Liver (tissue), 9 donors: ENCODE measurements around the gene AHNAK2. TPM values are rescaled to one million over a fixed set of nuclear protein-coding genes. Genes with fewer than 3 reads are reported as not detected.

Source experiments
- DNase-seq: peaks from one replicate; pipeline ENCODE4 v3.0.0-alpha.2; 2017; ENCODE audit warnings: low spot score
- H3K27ac ChIP-seq, 2 donors: one replicate each; pipeline ENCODE4 v1.7.0; 2013; ENCODE audit warnings: inconsistent platforms in 2 of 2, low read length in 2 of 2, control low read depth in 1 of 2, low read depth in 1 of 2, mild to moderate bottlenecking in 1 of 2
- H3K27me3 ChIP-seq, 4 donors: one replicate each; pipeline versions ENCODE4 v1.6.1 to v1.7.0; 2013; ENCODE audit warnings: low read length in 3 of 4, inconsistent platforms in 1 of 4, mild to moderate bottlenecking in 1 of 4, moderate library complexity in 1 of 4; ENCODE audit not compliant: control insufficient read depth in 4 of 4, insufficient read depth in 4 of 4
- H3K36me3 ChIP-seq, 4 donors: one replicate each; pipeline versions ENCODE4 v1.6.1 to v1.7.0; 2013; ENCODE audit warnings: low read length in 3 of 4, mild to moderate bottlenecking in 3 of 4, low read depth in 1 of 4, moderate library complexity in 1 of 4; ENCODE audit not compliant: control insufficient read depth in 4 of 4, insufficient read depth in 3 of 4
- H3K4me1 ChIP-seq, 4 donors: one replicate each; pipeline versions ENCODE4 v1.6.1 to v1.7.0; 2013; ENCODE audit warnings: low read length in 3 of 4, mild to moderate bottlenecking in 3 of 4, moderate library complexity in 1 of 4; ENCODE audit not compliant: control insufficient read depth in 4 of 4, insufficient read depth in 4 of 4
- H3K4me3 ChIP-seq, 3 donors: one replicate each; pipeline versions ENCODE4 v1.6.1 to v1.7.0; 2013; ENCODE audit warnings: low read length in 3 of 3, control low read depth in 1 of 3, low read depth in 1 of 3, mild to moderate bottlenecking in 1 of 3
- H3K9ac ChIP-seq, 2 donors: one replicate each; pipeline ENCODE4 v1.7.0; 2013; ENCODE audit warnings: low read length in 2 of 2, mild to moderate bottlenecking in 2 of 2, moderate library complexity in 2 of 2, control low read depth in 1 of 2, low read depth in 1 of 2
- H3K9me3 ChIP-seq, 4 donors: one replicate each; pipeline versions ENCODE4 v1.6.1 to v1.7.0; 2013; ENCODE audit warnings: low read length in 3 of 4; ENCODE audit not compliant: control insufficient read depth in 4 of 4
- ATF3 ChIP-seq: IDR thresholded peaks from 2 replicates; pipeline ENCODE4 v1.6.1; 2016; ENCODE audit warnings: antibody characterized with exemption
- CTCF ChIP-seq: fragments of 150-350 bp; IDR thresholded peaks from 2 replicates; pipeline ENCODE4 v1.5.1; 2017; ENCODE audit warnings: improper control_type of control experiment, low read depth, low read length; ENCODE audit not compliant: missing input control
- EGR1 ChIP-seq, 2 donors: IDR thresholded peaks; 2 replicates each; pipeline ENCODE4 v1.6.1; 2016 to 2018; ENCODE audit warnings: antibody characterized with exemption in 2 of 2, low read depth in 2 of 2
- FOXA1 ChIP-seq: IDR thresholded peaks from 2 replicates; pipeline ENCODE4 v1.6.1; 2016; ENCODE audit warnings: antibody characterized with exemption
- FOXA2 ChIP-seq: IDR thresholded peaks from 2 replicates; pipeline ENCODE4 v1.6.1; 2016; ENCODE audit warnings: antibody characterized with exemption
- GABPA ChIP-seq, 2 donors: IDR thresholded peaks in 1 of 2; conservative IDR thresholded peaks in 1 of 2; 2 replicates each; pipeline ENCODE4 v1.6.1; 2016; ENCODE audit warnings: antibody characterized with exemption in 2 of 2, mild to moderate bottlenecking in 1 of 2, moderate library complexity in 1 of 2
- HNF4A ChIP-seq, 2 donors: conservative IDR thresholded peaks; 2 replicates each; pipeline ENCODE4 v1.6.1; 2016; ENCODE audit warnings: antibody characterized with exemption in 2 of 2, mild to moderate bottlenecking in 2 of 2
- HNF4G ChIP-seq: IDR thresholded peaks from 2 replicates; pipeline ENCODE4 v1.6.1; 2016; ENCODE audit warnings: antibody characterized with exemption
- JUND ChIP-seq, 2 donors: IDR thresholded peaks; 2 replicates each; pipeline ENCODE4 v1.6.1; 2016; ENCODE audit warnings: antibody characterized with exemption in 2 of 2
- MAX ChIP-seq: IDR thresholded peaks from 2 replicates; pipeline ENCODE4 v1.6.1; 2016; ENCODE audit warnings: antibody characterized with exemption
- NR2F2 ChIP-seq: IDR thresholded peaks from 2 replicates; pipeline ENCODE4 v1.6.1; 2016; ENCODE audit warnings: antibody characterized with exemption
- RAD21 ChIP-seq, 2 donors: IDR thresholded peaks; 2 replicates each; pipeline ENCODE4 v1.6.1; 2016; ENCODE audit warnings: antibody characterized with exemption in 2 of 2, mild to moderate bottlenecking in 2 of 2
- REST ChIP-seq: IDR thresholded peaks from 2 replicates; pipeline ENCODE4 v1.6.1; 2016; ENCODE audit warnings: antibody characterized with exemption, mild to moderate bottlenecking
- RXRA ChIP-seq, 2 donors: IDR thresholded peaks; 2 replicates each; pipeline ENCODE4 v1.6.1; 2017 to 2018; ENCODE audit warnings: antibody characterized with exemption in 2 of 2, mild to moderate bottlenecking in 1 of 2
- SP1 ChIP-seq: IDR thresholded peaks from 2 replicates; pipeline ENCODE4 v1.6.1; 2018; ENCODE audit warnings: antibody characterized with exemption, mild to moderate bottlenecking
- TAF1 ChIP-seq: conservative IDR thresholded peaks from 2 replicates; pipeline ENCODE4 v1.6.1; 2016; ENCODE audit warnings: antibody characterized with exemption, mild to moderate bottlenecking
- YY1 ChIP-seq: IDR thresholded peaks from 2 replicates; pipeline ENCODE4 v1.6.1; 2016; ENCODE audit warnings: antibody characterized with exemption, mild to moderate bottlenecking
- WGBS: extraction: QIAGEN DNeasy Blood & Tissue Kit; methylation state at CpG from one replicate; pipeline ENCODE4 v1.1.7; 2013; 5-methylcytosine and 5-hydroxymethylcytosine counted together
- polyA plus RNA-seq, 2 donors: library from polyadenylated mRNA; stranded (reverse) in 1 of 2; unstranded in 1 of 2; fragments of 200-250 nt in 1 of 2; fragments of >200 nt in 1 of 2; fragmentation: Nextera tagmentation in 1 of 2; extraction: Ambion mirVana in 1 of 2; gene quantifications; one replicate each; pipeline versions ENCODE4 v1.2.1 to v1.2.3, GENCODE V29; 2013 to 2015
- total RNA-seq, 2 donors: library from RNA; depleted of rRNA; stranded (reverse); fragments of >200 nt; gene quantifications; one replicate each; pipeline ENCODE4 v1.2.3, GENCODE V29; 2014
- donor health status: healthy.
- donor health status: healthy.
- donor health status: healthy.
- donor health status: healthy.
- donor health status: healthy.

Gene AHNAK2
- total and polyA plus RNA-seq, 4 donors: 0.05 to 2.6 (median 1.2) TPM

- H3K27me3 ChIP-seq: no peaks in the 10 kb centered on the region
- H3K9me3 ChIP-seq: no peaks in the 10 kb centered on the region
- no peak for DNase-seq
- H3K9ac ChIP-seq: peak overlapping the region; percentile 14 to 83
- no peak overlapping the region for H3K27ac ChIP-seq
- H3K4me3 ChIP-seq: peak overlapping the region in 1 of 3 donors; percentile 74
- H3K36me3 ChIP-seq: no peaks in the 10 kb centered on the region
- no peak for TF ChIP-seq HNF4G
- TF ChIP-seq RAD21 (IDR thresholded peaks at IDR 0.05): no peak
- TF ChIP-seq REST: no peak
- no peak for TF ChIP-seq YY1
- TF ChIP-seq SP1: no peak
- no peak for TF ChIP-seq JUND (IDR thresholded peaks at IDR 0.05)
- no peak for TF ChIP-seq MAX
- no peak for TF ChIP-seq FOXA2
- no peak for TF ChIP-seq ATF3
- TF ChIP-seq FOXA1: no peak
- no peak for TF ChIP-seq GABPA (IDR thresholded peaks at IDR 0.05 in 1 of 2, conservative IDR thresholded peaks at IDR 0.05 in 1 of 2)
- TF ChIP-seq CTCF: no peak
- no peak for TF ChIP-seq EGR1 (IDR thresholded peaks at IDR 0.05; ENCODE audit: low read depth in 2 of 2)
- no peak for TF ChIP-seq NR2F2
- no peak for TF ChIP-seq TAF1
- H3K4me1 ChIP-seq: peaks cover 7 to 19% (median 14%) of the 10 kb centered on the region in 4 donors
- 84% methylated on average over 2 of the region's 2 CpGs for WGBS
Observed at GRCh38 chr14:105022276-105022670, 44.1 kb upstream of the AHNAK2 start.

- Histone ChIP-seq H3K9me3 (no peaks in the 10 kb centered on the region), H3K4me1 (peaks cover 7 to 19% (median 14%) of the 10 kb centered on the region in 4 donors), H3K36me3 (no peaks in the 10 kb centered on the region), H3K27me3 (no peaks in the 10 kb centered on the region), H3K4me3 (peak overlapping the region; percentile 74 to 91 (median 86)), H3K9ac (peak overlapping the region; percentile 83 to 87), H3K27ac (peak overlapping the region; percentile 69)
- peak; percentile 51 for DNase-seq
- WGBS: 12% methylated on average over 20 of the region's 20 CpGs
- TF ChIP-seq FOXA2: no peak
- no peak for TF ChIP-seq TAF1
- peak in 1 of 2 donors; percentile 29 for TF ChIP-seq RXRA (IDR thresholded peaks at IDR 0.05)
- TF ChIP-seq ATF3: no peak
- TF ChIP-seq MAX: no peak
- peak in 1 of 2 donors; percentile 8 for TF ChIP-seq HNF4A (conservative IDR thresholded peaks at IDR 0.05)
Observed at GRCh38 chr14:105021656-105022275, 43.6 kb upstream of the AHNAK2 start.
